ENCODE data around the gene MAPT.
"Not testable (repeated sequence)": the region's sequence is repeated elsewhere in the genome, so short reads cannot be mapped to it uniquely, and the experiment has no call there.

The MAPT gene

DNA sequence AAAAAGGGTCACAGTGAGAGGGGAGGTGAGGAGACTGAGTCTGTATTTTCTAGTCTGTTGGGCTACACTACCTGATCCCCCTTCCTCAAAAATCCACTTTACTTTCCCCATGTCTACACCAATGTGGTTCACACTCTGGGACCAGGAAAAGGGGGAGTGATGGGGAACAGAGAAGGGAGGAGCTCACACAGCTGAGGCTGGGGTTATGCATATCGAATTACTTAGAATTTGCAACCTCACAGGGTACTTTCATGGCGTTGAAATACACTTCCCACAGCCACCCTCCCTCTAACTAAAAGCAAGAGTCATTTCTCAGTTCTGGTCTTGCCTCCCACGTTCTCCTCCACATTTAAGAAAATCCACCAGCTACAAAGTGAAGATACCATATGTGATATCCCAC is 14.1 kb downstream of the MAPT start:
- no peak for TF ChIP-seq ZFX (IDR thresholded peaks at IDR 0.05)
- TF ChIP-seq CTCF (conservative IDR thresholded peaks at IDR 0.05), result no peak

DNA sequence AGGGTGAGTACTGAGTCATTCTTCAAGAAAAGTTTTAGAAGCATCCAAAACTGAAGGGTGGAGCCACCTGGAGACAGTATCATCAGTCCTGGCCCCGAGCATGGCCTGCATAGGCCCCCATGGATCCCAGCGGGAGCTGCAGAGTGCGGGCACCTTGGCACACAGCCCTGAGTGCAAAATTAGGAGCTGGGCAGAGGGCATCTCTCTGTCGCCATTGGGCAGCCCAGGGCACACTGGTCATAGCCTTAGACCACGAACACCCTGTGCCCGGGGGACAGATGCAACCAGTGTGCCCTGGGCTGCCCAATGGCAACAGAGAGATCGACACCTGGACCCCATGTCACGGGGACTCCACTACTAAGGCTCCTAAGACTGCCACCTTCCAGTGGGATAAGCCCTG is 14.6 kb downstream of the MAPT start:
- TF ChIP-seq CTCF (conservative IDR thresholded peaks at IDR 0.05) (no peak), ZFX (IDR thresholded peaks at IDR 0.05) (no peak)
- no peak overlapping the region for H3K27ac ChIP-seq

More for the DNA sequence above, 14.1 kb downstream of the MAPT start:
- no peak overlapping the region for H3K27ac ChIP-seq

DNA sequence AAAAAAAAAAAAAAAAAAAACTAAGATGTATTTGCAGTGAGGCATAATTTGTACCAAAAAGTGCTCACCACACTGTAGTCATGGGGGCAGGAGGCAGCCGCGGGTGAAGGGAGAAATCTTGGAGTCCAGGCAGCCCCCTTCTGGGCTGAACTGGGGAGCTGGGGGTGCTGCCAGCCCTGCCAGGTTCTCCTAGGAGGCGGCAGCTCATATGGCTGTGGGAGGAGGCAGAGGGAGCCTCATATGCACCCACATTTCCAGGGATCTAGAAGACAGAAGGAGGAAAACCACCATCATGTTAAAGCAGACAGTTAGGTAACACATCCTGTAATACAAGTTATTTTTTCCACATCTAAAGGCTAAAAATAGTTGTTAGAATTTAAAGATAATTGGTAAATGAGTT is 16.3 kb downstream of the MAPT start:
- H3K27ac ChIP-seq, result no peak overlapping the region
- TF ChIP-seq CTCF (conservative IDR thresholded peaks at IDR 0.05) (no peak), ZFX (IDR thresholded peaks at IDR 0.05) (no peak)

- H3K27ac ChIP-seq, result no peak overlapping the region
- TF ChIP-seq CTCF (conservative IDR thresholded peaks at IDR 0.05), result no peak
- no peak for TF ChIP-seq ZFX (IDR thresholded peaks at IDR 0.05)
These were observed 18.0 kb downstream of the MAPT start for GRCh38 chr17:45912319-45912718.

- H3K27ac ChIP-seq, result not testable (repeated sequence)
These were observed 18.7 kb downstream of the MAPT start for GRCh38 chr17:45913030-45913429.

GRCh38 chr17:45914047-45914717 is 19.8 kb downstream of the MAPT start:
- TF ChIP-seq ZFX (IDR thresholded peaks at IDR 0.05) (no peak), CTCF (conservative IDR thresholded peaks at IDR 0.05) (no peak)

DNA sequence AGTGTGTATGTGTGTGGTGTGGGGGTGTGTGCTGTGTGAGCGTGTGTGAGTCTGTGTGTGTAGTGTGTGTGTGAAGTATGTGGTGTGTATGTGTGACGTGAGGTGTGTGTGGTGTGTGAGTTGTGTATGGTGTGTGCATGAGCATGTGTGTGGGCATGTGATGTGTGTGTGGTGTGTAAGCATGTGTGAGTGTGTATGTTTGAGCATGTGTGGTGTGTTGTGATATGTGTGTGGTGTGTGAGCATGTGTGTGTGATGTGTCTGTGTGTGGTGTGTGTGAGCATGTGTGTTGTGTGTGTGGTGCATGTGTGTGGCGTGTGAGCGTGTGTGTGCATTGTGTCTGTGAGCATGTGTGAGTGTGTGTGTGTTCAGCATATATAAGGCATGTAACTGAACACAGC is 20.9 kb downstream of the MAPT start:
- TF ChIP-seq ZFX (IDR thresholded peaks at IDR 0.05), result no peak
- TF ChIP-seq CTCF (conservative IDR thresholded peaks at IDR 0.05), result no peak
- H3K27ac ChIP-seq, result no peak overlapping the region

More at GRCh38 chr17:45914047-45914717, 19.8 kb downstream of the MAPT start:
- no peak overlapping the region for H3K27ac ChIP-seq

- TF ChIP-seq ZFX (IDR thresholded peaks at IDR 0.05), result no peak
- TF ChIP-seq CTCF (conservative IDR thresholded peaks at IDR 0.05), result no peak
- no peak overlapping the region for H3K27ac ChIP-seq
These were observed 22.7 kb downstream of the MAPT start for GRCh38 chr17:45917081-45917480.
